Stimulated activated CD8-positive, alpha-beta memory T cell treated with anti-CD3 and anti-CD28 coated beads, Interleukin-4, amount 100 ng/mL, for 24 hours (primary cell): ENCODE measurements around the gene TMEM250.

Experiments used
- DNase-seq: peaks from one replicate; pipeline ENCODE4 v3.0.0-alpha.2; 2020; ENCODE audit warnings: low read depth

The TMEM250 gene

DNA sequence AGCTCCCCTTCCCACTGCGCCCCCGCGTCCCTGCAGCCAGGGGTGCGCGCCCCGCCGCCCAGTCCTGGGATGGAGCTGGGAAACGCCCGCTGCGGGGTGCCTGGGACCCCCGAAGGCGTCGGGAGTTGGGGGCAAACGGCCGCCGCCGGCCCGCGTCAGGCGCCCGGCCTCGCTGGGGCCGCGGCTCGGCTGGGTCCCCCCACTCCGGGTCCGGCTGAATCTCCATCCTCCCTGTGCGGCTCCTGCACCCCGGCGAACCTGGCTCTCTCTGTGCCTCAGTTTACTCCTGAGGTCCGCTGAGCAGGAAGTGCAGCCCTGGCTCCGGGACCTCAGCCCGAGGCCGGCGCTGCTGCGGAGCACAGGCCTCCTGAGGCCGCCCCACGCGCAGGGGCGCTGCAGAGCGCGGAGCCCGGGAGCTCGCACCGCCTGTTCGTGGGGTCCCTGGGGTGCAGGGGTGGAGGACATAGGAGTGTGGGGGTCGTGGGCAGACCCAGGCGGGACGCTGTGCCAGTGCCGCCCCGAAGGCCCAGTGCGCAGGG, 13.9 kb upstream of the TMEM250 start:
- DNase-seq = no peak

DNA sequence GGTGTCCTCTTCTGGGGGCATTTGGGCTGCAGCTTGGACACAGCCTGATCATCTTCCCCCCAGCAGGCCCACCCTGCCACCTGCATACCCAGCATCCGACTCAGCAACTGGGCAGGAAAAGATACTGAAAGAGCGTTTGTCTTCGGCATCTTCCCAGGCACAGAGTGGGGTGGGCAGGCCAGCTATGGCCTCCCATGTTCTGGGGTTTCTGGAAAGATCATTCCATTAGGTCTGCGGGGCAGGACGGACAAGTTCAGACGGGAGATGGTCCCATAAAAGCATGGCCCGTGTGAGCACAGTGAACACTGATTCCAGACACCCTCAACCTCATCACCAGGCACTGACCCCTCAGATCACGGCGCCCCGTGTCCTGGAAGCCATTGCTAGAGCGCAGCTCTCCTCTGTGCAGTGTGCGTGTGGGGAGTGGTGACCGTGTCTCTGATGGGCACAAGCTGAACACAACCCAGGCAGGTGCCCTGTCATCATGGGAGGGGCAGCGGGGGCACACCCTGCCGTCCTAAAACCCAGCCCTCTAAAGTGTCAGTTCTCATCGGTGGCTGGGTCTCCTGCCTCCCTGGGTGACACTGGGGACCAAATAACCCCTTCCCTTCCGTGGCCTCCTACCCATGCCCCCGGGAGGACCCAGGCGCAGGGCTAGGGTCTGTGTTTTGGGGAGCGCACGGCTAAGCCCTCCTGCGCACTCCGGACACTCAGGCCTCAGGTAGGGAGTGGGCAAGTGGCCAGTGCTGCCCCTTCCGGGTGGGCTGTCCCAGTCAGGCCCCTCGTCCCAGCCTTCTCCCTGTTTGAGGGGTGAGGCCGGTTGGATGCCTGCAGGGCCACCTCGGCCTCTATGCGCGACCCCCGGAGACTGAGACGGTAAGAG, 13.2 kb upstream of the TMEM250 start:
- DNase-seq = no peak

DNA sequence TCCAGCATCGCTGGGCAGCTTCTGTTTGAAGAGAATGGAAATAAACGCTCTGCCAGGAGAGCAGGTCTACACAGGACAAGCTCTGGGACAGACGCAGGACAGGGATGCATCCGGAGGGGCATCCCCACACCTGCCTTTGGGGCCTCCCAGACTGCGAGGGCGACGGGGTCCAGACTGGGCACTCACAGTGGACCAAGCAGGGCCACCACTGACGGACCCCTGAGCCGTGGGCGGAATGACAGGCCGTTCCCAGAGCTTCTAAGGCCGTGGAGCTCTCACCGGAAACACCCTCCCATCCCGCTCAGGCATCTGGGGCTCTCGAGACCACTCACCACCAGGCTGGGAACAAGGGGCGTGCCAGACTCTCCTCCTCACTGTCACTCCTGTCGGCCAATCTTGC, 10.5 kb upstream of the TMEM250 start:
- no peak for DNase-seq

DNA sequence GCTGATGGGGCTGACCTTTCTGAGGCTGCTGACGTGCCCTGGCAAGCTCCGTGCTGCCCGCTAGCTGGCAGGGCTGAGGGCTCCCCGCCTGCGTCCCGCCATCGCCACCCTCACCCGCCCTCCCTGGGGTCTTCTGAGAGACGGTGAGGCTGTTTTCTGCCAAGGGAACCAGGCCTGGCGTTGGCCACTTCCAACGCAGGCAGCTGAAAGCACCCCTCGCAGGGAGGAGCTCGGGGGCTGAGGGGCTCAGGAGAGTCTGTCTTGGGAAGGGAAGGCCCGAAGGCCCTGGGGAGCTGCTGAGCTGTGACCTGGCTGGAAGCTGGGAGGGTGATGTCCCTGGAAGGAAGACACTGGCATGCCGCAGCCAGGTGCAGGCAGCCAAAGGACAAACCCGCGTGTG, 9.8 kb upstream of the TMEM250 start:
- no peak for DNase-seq

DNA sequence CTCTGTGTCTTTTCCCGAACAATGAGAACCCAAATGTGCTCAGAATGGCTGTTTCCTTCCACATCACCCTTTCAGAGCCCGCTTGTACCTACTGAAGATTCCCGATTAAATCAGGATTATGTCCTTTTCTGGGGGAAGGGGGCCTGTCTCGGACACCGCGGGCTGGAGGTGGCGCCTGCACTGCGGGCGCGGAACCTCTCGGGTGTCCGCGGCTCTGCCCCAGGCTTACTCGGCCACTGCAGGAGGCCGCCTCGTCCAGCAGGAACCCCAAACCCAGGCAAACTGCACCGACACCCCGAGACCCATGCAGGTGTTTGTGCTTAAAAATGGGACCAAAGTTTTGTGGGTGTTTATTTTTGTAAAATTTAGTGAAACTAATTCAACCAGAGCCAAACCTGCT, 8.6 kb upstream of the TMEM250 start:
- DNase-seq = no peak

DNA sequence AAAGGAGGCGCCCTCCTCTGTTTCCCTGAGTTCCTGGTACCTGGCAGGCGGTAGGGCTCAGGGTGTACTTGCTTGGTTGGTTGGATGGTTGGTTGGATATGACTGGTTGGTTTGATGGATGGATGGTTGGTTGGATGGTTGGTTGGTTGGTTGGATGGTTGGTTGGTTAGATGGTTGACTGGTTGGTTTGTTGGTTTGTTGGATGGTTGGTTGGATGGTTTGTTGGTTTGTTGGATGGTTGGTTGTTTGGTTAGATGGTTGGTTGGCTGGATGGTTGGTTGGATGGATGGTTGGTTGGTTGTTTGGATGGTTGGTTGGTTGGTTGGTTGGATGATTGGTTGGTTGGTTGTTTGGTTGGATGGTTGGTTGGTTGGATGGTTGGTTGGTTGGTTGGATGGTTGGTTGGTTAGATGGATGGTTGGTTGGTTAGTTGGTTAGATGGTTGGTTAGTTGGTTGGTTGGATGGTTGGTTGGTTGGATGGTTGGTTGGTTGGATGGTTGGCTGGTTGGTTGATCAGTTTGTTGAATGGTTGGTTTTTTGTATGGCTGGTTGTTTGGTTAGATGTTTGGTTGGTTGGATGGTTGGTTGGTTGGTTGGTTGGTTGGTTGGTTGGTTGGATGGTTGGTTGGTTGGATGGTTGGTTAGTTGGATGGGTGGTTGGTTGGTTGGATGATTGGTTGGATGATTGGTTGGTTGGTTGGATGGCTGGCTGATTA, 6.5 kb upstream of the TMEM250 start:
- no peak for DNase-seq

DNA sequence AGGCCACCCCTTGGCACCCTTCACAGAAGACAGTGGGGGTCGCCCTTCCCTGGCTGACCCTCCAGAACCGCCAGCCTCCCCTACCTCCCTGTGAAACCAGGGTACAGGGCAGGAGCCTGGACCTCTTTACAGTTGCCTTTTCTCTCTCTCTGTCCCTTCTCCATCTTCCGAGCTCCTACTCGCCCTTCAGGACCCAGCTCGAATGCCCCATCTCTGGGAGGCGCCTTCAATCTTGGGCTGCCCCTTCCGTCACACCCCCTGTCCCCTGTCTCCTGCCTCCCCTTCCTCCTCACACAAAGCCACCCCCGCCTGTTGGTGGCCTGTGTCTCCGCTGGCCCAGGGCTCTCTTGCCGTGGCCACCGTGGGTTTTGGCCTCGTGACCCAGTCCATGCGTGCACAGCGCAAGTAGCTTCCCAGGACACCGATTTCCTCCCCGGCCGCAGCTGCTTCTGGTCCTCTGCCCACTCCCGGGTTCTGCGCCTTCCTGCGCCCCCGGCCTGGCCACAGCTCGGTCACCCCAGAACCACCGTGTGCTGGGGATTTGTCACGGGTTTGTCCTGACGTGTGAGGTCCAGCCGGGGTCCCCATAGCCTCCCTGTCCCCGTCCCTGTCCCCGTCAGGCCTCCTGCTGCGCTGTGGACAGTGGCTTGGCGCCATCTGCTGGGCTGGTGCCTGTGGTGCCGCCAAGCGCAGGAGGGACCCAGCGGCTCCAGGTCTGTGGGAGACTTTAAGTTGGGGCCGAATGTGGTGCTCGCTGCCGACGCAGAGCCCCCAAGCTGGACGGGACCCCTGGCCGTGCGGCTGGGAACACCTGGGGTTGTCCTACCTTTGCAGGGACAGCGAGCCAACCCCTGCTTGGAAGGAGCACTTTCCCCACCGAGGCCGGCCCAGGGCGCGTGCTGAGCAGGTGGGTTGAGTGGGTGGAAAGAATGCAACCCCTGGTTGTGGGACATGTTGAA, 4.0 kb upstream of the TMEM250 start:
- DNase-seq = peak; percentile 68

DNA sequence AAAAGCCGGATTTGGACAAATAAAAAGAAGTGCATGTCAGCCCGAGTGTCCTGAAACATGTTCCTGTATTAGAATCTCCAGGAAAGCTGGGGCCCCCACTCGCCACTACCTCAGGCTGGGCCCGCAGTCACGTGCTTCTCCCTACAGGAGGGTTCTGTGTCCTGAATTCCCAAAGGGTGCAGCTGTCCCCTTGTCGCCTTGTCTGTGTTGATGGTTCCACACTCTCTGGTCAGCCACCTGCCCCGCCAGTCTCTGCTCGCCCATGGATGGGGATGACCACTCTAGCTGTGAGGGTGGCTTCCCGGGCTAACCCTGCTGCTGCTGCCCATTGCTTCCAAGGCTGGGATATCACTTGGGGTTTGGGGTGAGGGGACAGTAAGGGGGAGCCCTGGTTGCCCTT, 3.1 kb upstream of the TMEM250 start:
- no peak for DNase-seq

DNA sequence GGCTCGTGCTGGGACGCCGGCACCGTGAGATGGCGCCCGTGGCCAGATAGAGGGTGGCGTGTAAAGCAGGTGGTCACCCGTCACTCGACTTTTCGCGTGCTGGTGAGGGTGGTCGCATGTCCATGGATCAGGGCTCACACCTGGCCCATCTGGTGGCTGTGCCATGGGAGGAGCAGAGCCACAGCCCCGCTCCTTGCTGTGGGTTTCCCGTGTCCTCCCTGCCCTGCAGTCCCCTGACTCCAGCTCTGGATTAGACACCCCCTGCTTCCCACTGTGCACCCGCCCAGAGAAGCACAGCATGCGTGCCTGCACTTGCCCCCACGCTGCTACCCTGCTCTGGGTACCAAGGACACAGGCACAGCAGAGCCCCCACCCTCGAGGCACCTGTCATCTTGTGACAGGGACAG, 1.8 kb upstream of the TMEM250 start:
- no peak for DNase-seq

DNA sequence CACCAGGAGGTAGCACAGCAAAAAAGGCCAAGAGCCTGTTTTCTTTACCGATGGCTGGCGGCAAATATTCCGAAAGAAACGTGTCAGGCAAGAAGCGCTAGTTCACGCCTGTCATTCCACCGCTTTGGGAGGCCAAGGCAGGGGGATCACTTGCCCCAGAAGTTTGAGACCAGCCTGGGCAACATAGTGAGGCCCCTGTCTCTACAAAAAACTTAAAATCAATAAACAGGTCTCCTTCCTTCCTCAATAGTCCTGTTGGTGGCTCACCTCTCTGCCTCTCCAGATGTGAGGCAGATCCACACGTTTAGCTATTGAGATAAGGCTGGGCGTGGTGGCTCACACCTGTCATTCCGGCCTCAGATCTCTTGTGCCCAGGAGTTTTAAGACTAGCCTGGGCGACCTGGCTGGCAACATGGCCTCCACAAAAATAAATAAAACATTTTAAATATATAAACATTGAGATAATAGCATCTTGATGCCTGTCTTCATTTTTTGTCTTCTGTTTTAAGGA, 1.3 kb upstream of the TMEM250 start:
- DNase-seq = no peak

DNA sequence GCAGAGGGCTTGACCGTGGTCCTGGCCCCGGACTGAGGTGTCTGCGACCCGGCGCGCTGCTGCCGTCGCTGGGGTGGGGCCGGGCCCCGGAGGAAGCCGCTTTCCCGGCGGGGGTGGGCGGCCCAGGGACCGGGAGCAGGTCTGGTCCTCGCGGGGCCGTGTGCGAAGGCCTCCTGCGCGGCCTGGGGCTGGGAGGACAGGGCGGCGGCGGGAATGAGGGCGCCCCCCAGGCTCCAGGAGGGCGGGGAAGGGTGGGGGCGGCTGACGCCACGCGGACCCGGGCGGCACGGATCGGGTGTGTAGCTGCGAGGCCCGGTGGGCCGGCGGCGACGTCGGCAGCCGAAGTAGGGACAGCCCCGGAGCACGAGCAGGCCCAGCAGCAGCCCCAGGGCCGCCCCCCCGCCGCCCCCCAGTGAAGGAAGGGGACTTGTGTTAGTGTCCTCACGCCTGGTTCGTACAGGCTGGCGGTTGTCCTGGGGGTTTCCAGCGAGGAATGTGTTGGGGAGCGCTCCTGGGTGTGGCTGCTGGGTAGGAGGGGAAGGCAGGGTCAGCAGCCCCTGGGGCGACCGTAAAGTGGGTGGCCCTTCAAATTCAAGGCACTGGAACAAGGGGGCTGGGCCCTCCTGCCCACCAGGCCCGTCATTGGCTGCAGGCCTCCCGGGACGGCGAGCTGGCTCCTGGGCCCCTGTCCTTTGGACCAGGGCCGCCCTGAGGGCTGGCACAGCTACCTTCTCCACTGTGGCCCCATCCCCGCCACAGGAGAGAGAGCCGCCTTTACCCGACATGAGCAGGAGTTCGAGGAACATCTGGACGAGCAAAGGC, 597 bp upstream of the TMEM250 start:
- DNase-seq = no peak

DNA sequence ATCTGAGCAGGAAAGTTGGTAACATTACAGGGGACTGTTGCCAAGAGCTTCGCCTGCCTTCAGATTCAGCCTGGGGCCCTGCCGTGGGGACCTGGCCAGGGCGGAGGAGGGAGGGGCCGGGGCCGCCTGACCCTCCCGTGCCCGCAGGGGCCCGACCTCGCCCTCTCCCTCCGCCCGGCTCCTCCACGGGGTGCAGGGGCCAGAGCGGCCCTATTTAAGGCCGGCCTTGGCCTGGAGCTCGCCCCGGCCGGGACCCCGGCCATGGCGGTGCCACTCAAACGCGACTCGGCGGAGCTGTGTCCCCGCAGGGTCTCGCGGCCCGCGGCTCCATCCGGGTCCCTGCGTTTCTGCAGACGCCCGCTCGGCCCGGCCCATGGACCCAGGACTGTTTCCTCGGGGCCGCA, 757 bp downstream of the TMEM250 start:
- no peak for DNase-seq

DNA sequence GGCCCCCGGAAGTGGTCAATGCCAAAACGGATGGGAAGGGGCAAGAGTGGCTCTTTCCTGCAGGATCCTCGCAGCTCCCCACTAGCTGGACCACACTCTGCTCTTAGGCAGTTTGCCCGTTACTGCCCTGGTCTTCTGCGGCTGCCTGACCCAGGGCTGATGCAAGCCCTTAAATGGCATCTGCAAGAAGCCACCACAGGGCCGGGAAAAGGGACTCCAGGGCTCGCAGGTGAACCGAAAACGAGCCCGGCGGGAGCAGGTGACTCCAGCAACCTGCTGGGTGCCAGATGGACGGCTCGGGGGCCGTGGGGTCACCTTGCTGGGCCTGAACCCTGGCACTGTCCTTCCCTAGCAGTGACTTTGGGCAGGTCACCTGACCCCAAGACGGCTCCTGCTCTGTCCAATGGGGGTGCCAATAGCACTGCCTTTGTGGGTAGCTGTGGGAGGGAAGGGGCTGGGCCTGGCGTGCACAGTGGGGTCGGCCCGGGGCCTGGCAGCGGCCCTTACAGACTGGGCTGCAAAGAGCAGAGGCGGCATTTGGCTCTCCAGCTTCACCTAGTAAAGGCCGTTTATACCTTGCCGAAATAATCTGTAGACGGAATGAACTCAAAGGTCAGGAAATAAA, 1.3 kb downstream of the TMEM250 start:
- DNase-seq = no peak

DNA sequence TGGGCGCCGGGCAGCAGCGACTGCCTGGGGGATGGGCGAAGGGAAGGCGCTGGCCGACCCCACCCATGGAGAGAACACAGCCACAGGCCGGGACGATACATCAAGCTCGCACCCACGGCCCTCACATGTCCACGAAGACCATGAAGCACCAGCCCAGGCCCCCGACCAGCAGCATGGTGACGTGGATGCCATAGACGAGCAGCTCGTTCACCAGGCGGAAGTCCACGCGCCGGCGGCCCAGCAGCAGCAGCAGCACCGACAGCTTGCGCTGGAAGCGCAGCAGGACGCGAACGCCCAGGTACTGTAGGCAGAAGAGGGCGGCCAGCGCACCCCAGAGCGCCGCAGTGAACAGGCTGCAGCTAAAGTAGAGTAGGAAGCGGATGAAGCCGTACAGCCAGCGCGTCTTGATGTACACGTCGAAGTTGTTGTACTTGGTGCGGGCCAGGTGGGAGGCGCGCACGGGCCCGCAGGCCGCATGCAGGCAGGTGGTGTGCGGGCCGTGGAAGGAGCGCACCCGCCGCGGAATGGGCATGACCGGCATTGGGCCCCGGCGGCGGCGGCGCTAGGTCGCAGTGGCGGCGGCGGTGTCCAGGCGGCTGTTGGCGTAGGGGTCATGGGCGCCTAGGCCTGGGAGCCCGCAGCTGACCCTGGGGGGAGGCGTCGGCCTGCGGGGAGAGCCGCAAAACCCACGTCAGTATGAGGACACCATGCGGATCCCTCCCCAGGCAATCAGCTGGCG, 2.1 kb downstream of the TMEM250 start:
- no peak for DNase-seq

DNA sequence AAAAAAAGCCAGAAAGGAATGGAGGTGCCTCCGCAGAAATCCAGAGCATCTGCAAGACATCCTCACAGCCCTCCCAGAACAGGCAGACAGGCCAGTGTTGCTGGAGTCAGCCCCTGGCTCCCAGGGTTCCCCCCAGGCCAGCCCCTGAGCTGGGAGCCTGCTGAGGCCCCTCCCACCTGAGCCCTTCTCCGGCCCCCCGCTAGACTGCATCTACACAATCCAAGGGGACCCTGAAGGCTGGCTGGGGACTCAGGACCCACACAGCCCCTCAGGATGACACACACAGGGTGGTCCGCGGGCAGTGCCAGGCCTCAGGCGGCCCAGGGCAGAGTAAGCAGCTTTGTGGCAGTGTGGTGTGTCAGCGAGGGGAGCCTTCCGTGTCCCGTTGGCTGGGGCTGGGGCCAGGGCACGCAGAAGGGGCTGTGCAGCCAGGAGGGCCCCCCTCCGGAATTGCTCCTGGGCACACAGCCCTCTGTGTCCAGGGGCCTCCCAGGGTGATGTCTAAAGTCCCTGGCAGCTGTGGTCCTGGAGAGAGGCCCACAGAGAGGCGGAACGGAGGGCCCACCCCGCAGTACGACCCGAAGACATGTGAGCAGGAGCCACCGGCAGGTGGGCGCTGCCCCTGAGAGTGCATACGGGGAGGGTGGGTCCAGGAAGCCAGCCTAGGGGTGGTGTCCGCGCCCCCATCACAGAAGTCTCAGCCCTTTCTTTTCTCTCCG, 2.9 kb downstream of the TMEM250 start:
- DNase-seq = no peak

DNA sequence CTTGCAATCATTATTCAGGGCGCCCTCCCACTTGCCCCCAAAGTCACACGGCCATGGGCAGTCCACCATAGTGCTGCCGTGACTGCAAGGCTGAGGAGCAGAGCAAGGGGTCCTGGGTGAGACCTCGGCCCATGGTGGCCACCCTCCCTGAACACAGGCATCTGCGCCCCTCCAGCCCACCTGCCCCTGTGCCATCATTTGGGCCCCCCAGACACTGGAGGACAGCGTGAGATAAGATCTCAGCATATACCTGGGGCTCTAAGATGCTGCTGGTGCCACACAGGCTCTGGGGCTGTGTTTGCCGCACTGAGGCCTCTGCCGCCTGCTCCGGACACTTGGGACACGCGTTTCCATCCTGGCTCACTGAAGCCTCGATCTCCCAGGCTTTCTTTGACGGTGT, 3.5 kb downstream of the TMEM250 start:
- no peak for DNase-seq

DNA sequence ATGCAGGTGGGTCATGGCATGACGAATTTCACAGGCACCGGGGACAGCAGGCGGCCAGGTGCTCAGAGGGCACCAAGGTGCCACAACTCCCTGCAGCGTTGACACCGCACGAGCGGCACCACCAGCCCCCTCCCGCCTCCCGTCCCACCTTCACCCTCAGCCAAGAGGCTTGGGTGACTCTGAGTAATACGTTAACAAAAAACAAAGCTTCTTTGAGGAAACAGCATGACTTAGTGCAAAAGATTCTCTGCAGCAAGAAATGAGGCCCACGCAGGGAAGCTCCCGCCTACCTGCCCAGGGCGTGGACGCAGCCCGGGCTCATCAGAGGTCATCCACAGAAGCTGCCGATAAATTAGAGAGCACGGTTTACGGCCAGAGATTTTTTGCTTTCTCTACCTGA, 4.1 kb downstream of the TMEM250 start:
- no peak for DNase-seq

DNA sequence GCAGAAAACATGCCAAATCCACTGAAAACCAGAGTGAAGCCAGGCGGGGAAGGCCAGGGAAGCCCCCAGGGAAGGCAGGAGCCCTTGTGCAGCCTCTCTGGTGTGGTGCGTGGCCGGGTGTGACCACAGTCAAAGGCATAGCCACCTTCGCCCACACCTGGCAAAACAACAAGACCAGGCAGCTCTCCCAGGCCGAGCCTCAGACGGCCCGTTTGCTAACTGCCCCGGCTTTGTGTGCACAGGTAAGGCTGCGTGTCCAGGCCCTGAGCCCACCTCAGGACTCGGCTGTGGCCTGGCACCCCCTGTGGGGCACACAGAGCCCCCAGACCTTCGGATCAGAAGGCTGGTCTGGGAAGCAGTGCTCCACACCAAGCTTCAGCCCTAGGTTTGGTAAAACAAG, 6.1 kb downstream of the TMEM250 start:
- no peak for DNase-seq

DNA sequence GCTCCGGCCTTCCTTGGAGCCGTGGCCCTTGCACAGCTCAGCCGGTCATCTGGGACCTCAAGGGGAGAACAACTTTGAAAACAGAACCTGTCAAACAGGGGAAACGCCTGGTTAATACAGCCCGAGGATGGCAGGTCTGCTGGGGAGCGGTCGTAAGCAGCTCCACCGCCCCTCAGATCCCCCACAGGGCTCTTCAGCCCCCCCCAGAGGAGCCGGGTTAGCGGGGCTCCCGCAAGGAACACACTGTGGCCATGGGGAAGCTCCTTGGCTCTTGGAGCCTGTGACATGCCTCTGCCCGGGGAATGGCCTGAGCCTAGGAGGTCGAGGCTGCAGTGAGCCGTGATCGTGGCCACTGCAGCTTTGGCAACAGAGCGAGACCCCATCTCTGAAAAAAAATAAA, 6.8 kb downstream of the TMEM250 start:
- DNase-seq = no peak
